C4-2B (cell line): ENCODE results near the gene STAT4.

Experiments used
- ZFX ChIP-seq: fragments of 450-650 bp; IDR thresholded peaks from 2 replicates; pipeline ENCODE4 v1.6.1; 2017
- TF ChIP-seq, protein P1 (sequence below): fragments of 450-650 bp; conservative IDR thresholded peaks from 2 replicates; pipeline ENCODE4 v1.5.1; 2017; ENCODE audit warnings: mild to moderate bottlenecking

DNA sequence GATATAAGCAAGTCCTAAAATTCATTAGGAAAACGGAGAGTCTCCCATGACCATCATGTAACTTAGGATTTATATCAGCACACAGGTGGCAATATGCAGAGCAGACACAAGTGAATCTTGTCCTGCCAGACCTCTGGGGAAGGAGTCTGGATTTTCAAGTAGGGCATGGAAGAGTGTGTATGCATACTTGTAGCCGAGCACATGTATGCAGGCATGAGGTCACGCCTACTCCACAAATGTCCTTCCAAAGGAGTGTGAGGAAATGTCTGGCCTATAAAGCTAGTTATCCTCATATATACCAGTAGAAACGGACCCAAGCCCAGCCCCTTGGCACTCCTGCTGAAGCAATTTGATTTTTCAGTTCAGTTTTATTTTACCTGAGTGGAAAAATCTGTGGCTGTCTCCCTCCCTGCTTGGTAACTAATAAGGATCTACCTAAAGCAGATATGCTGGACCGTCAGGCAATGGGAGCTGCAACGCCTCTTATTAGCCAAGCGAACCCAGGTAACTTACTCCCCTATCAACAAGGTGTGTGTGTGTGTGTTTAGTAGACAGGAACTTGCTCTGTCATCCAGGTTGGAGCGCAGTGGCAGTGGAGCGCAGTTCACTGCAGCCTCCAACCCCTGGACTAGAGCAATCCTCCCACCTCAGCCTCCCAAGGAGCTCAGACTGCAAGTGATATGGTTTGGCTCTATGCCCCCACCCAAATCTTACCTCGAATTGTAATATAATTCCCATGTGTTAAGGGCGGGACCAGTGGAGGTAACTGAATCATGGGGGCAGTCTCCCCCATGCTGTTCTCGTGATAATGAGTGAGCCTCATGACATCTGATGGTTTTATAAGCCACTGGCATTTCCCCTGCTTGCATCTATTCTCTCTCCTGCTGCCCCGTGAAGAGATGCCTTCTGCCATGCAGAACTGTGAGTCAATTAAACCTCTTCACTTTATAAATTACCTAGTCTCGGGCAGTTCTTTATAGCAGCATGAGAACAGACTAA lies 139.6 kb downstream of the STAT4 start:
- TF ChIP-seq, protein P1, sequence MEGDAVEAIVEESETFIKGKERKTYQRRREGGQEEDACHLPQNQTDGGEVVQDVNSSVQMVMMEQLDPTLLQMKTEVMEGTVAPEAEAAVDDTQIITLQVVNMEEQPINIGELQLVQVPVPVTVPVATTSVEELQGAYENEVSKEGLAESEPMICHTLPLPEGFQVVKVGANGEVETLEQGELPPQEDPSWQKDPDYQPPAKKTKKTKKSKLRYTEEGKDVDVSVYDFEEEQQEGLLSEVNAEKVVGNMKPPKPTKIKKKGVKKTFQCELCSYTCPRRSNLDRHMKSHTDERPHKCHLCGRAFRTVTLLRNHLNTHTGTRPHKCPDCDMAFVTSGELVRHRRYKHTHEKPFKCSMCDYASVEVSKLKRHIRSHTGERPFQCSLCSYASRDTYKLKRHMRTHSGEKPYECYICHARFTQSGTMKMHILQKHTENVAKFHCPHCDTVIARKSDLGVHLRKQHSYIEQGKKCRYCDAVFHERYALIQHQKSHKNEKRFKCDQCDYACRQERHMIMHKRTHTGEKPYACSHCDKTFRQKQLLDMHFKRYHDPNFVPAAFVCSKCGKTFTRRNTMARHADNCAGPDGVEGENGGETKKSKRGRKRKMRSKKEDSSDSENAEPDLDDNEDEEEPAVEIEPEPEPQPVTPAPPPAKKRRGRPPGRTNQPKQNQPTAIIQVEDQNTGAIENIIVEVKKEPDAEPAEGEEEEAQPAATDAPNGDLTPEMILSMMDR, result no peak
- TF ChIP-seq ZFX, result no peak
